ENCODE results near the gene EEF1AKMT4. TPM values are rescaled to one million over a fixed set of nuclear protein-coding genes. Genes with fewer than 3 reads are reported as not detected.

The EEF1AKMT4 gene
- total RNA-seq, 6 experiments from 2014 or later: 4.9 to 19.4 (median 7.1) TPM

DNA sequence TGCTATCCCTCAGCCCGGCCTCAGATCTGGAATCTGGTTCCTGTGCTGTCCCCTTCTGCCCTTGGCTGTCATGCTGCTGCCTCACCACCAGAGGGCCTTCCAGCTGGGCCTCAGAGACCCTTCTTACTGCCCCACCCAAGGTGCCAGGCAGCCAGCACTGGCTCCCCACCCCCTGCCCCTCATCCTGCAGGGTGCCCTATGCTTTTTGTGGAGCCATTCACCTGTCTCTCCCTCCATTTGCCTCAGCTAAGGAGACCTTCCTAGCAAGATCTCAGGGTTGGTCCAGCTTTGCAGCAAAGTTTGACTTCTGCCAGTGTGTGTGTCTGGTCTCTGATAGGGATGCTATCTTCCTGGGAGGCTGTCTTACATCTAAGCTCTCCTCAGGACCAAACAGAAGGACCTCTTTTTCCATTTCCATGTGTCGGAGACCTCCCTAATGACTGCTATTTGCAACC lies 22.0 kb upstream of the EEF1AKMT4 start:
- H3K4me3 ChIP-seq: no peak overlapping the region
- no peak overlapping the region for H3K27ac ChIP-seq
- no peaks in the 10 kb centered on the region for H3K9me3 ChIP-seq
- intact Hi-C loops (cut with DNase I): no loop called here
- peaks cover 0 to 18% (median 3%) of the 10 kb centered on the region in 4 donors for H3K4me1 ChIP-seq
- 25% methylated on average over 1 of the region's 2 CpGs for WGBS (ENCODE audit: insufficient coverage, low coverage, low lambda C conversion rate, missing lambda C conversion rate)
- DNase-seq: peak in 1 of 3 donors; percentile 55
- TF ChIP-seq CTCF (IDR thresholded peaks at IDR 0.05): peak; percentile 65 to 85 (median 84)
- TF ChIP-seq POLR2A (IDR thresholded peaks at IDR 0.05): no peak
- ATAC-seq: peak; percentile 73 to 77 (median 74)
- peaks cover 0 to 24% of the 10 kb centered on the region in 2 donors for H3K27me3 ChIP-seq
- H3K36me3 ChIP-seq: no peaks in the 10 kb centered on the region

- H3K27ac ChIP-seq: no peak overlapping the region
- no peak overlapping the region for H3K4me3 ChIP-seq
- DNase-seq (no peak), ATAC-seq (no peak)
- TF ChIP-seq POLR2A (IDR thresholded peaks at IDR 0.05) (no peak), CTCF (IDR thresholded peaks at IDR 0.05) (no peak)
- H3K9me3 ChIP-seq: no peaks in the 10 kb centered on the region
- peaks cover 0 to 18% (median 3%) of the 10 kb centered on the region in 4 donors for H3K4me1 ChIP-seq
- WGBS (ENCODE audit: insufficient coverage, low coverage, low lambda C conversion rate, missing lambda C conversion rate): 63% methylated on average over 7 of the region's 12 CpGs
- H3K36me3 ChIP-seq: no peaks in the 10 kb centered on the region
- peaks cover 0 to 24% of the 10 kb centered on the region in 2 donors for H3K27me3 ChIP-seq
- intact Hi-C loops (cut with DNase I): no loop called here
Measured at GRCh38 chr3:184228376-184229137, 20.9 kb upstream of the EEF1AKMT4 start.

DNA sequence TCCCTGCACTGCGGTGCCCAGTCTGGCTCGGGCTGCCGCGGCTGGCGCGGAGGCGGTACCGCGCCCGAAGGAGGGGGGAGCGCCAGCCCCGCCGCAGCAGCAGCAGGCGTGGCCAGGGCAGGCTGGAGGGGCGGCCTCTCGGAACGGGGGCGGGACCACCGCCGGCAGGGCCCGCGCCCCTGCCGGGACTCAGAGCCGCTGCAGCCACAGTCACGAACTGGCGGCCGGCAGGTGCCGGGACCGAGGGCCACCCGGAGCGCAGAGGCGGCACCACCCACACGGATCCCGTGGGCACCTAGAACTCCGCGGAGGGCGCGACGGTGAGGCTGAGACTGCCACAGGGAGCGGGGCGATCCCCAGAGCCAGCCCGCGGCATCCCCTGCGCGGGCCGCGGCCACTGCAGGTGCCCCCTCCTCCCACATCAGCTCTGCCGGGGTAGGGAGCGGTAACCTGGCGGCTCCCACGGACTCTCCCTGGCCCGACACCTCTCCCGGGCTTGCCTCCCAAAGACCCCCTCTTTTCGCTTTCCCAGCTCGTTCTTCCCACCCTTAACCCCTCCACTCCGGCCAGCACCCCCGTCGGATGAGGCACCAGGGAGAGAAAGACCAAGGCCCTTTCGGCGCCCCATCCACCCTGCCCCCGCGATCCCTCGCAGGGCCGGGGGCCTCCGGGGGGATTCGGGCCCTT lies 19.9 kb upstream of the EEF1AKMT4 start, which contains the start of gene VWA5B2:
TSS of gene VWA5B2 (plus strand) at position 192 of the 687 bp plus-strand sequence. CDS start 944 bp downstream, outside the sequence.
- H3K4me3 ChIP-seq: peak within 1 kb of the TSS; percentile 18 to 36 (median 23)
- no peaks in the 10 kb centered on the region for H3K36me3 ChIP-seq
- WGBS (ENCODE audit: insufficient coverage, low coverage, low lambda C conversion rate, missing lambda C conversion rate): under 1% methylated on average over 16 of the region's 66 CpGs
- no peaks in the 10 kb centered on the region for H3K9me3 ChIP-seq
- DNase-seq (peak in 2 of 3 donors; percentile 48 to 59), ATAC-seq (peak; percentile 82 to 89 (median 84))
- intact Hi-C loops (cut with DNase I): no loop called here
- TF ChIP-seq CTCF (IDR thresholded peaks at IDR 0.05): peak in 2 of 4 donors; percentile 10 to 25
- no peak for TF ChIP-seq POLR2A (IDR thresholded peaks at IDR 0.05)
- no peak within 1 kb of the TSS for H3K27ac ChIP-seq
- H3K27me3 ChIP-seq: peaks cover 0 to 24% of the 10 kb centered on the region in 2 donors
- peaks cover 0 to 18% (median 3%) of the 10 kb centered on the region in 4 donors for H3K4me1 ChIP-seq

GRCh38 chr3:184230081-184230602 lies 19.3 kb upstream of the EEF1AKMT4 start:
- H3K27me3 ChIP-seq: peaks cover 0 to 24% of the 10 kb centered on the region in 2 donors
- peak overlapping the region; percentile 3 to 23 (median 18) for H3K4me3 ChIP-seq
- no peak overlapping the region for H3K27ac ChIP-seq
- 3% methylated on average over 5 of the region's 61 CpGs for WGBS (ENCODE audit: insufficient coverage, low coverage, low lambda C conversion rate, missing lambda C conversion rate)
- ATAC-seq (peak in 3 of 4 donors; percentile 7 to 62 (median 28)), DNase-seq (no peak)
- H3K4me1 ChIP-seq: peaks cover 0 to 18% (median 3%) of the 10 kb centered on the region in 4 donors
- no peak for TF ChIP-seq POLR2A (IDR thresholded peaks at IDR 0.05)
- no peak for TF ChIP-seq CTCF (IDR thresholded peaks at IDR 0.05)
- no peaks in the 10 kb centered on the region for H3K36me3 ChIP-seq
- H3K9me3 ChIP-seq: no peaks in the 10 kb centered on the region
- intact Hi-C loops (cut with DNase I): no loop called here
